Fibroblast of the aortic adventitia (primary cell): Measurements from ENCODE around the gene YPEL2. TPM values are rescaled to one million over a fixed set of nuclear protein-coding genes. Genes with fewer than 3 reads are reported as not detected.
"Not testable (repeated sequence)": the region's sequence is repeated elsewhere in the genome, so short reads cannot be mapped to it uniquely, and the experiment has no call there.

Source experiments
- DNase-seq: peaks from one replicate; pipeline ENCODE4 v3.0.0-alpha.2; 2010; ENCODE audit warnings: low read depth
- H3K4me3 ChIP-seq: 2 replicates; pipeline ENCODE4 v1.5.1; 2011; ENCODE audit warnings: low read depth, mild to moderate bottlenecking, control low read depth, low read length, moderate library complexity
- total RNA-seq: library from RNA; depleted of rRNA; stranded (reverse); fragments of >200 nt; gene quantifications from 2 replicates; pipeline ENCODE4 v1.2.3, GENCODE V29; 2012; ENCODE audit warnings: low replicate concordance
- TF ChIP-seq, protein P1 (sequence below): IDR thresholded peaks from 2 replicates; pipeline ENCODE4 v1.5.1; 2011; ENCODE audit warnings: mild to moderate bottlenecking, low read length, control low read depth, inconsistent platforms; ENCODE audit not compliant: insufficient read depth

The YPEL2 gene
- total RNA-seq, 1 donor: 10.8 TPM

- peak; percentile 70 for DNase-seq
- no peak overlapping the region for H3K4me3 ChIP-seq
- TF ChIP-seq, protein P1, sequence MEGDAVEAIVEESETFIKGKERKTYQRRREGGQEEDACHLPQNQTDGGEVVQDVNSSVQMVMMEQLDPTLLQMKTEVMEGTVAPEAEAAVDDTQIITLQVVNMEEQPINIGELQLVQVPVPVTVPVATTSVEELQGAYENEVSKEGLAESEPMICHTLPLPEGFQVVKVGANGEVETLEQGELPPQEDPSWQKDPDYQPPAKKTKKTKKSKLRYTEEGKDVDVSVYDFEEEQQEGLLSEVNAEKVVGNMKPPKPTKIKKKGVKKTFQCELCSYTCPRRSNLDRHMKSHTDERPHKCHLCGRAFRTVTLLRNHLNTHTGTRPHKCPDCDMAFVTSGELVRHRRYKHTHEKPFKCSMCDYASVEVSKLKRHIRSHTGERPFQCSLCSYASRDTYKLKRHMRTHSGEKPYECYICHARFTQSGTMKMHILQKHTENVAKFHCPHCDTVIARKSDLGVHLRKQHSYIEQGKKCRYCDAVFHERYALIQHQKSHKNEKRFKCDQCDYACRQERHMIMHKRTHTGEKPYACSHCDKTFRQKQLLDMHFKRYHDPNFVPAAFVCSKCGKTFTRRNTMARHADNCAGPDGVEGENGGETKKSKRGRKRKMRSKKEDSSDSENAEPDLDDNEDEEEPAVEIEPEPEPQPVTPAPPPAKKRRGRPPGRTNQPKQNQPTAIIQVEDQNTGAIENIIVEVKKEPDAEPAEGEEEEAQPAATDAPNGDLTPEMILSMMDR: peak; percentile 76
These were observed 20.4 kb upstream of the YPEL2 start for GRCh38 chr17:59311051-59311468.

DNA sequence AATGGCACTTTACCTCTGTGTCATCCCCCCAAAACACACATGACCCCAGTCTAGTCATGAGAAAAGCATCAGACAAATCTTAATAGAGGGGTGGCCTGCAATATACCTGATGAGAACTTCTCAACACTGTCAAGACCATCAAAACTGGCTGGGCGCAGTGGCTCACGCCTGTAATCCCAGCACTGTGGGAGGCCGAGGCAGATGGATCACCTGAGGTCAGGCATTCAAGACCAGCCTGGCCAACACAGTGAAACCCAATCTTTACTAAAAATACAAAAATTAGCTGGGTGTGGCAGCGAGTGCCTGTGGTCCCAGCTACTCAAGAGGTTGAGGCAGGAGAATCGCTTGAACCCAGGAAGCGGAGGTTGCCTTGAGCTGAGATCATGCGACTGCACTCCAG lies 19.9 kb upstream of the YPEL2 start:
- not testable (repeated sequence) for H3K4me3 ChIP-seq, DNase-seq

DNA sequence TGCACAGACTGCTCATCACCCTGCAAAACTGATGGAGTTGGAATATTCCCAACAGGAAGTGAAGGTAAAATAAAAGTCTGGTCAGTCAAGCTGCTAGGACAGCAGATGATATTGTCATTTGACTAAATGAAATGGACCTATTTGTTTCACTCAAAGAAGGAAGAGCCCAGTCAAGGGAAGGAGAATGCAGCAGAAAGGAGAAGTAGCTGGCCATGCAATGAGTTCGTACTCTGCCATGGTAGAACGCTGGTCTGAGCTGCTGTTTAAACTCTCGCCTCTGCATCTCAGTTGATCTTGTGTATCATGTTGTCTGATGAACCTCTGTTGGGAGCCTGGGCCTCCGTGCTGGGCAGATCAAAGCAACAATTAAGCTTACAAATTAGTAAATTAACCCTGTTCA lies 15.6 kb upstream of the YPEL2 start:
- H3K4me3 ChIP-seq: no peak overlapping the region
- DNase-seq: no peak
- TF ChIP-seq, protein P1: no peak

DNA sequence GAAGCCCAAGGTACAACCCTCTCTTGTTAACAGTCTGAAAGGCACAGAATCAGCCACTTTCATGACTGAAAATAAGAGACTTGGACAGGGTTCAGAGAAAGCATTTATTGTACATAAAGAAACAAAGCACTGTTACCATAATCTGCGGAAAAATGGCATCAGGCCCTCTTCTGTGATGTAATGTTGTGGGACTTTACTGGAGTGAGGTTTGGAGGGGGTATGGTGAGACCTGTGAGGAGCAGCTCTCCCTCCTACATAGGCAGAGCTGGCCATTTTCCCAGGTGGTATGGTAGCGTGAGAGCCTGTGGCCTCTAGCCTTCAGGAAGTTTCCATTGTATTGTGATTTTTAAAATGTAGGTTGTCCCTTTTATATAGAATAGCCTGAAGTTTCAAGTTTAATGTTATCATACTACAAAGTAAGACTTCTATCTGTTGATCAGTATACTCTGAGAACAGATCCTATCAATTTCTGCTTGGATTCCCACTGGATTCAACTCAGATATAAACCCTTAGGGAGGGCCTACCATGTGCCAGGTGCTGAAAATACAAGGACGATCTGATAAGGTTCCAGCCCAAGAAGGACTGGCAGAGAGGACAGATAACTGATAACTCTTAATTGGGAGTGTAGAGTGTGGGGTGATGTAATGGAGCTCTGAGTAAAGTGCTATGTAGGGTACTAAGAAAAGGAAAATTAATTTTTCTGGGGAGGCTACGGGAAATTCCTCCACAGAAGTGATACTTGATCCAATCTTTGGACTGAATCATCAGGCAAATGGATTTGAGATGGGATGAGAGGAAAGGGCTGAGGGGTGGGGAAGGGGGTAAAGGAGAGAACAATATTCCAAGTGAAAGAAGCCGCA lies 4.1 kb upstream of the YPEL2 start:
- DNase-seq: no peak
- TF ChIP-seq, protein P1: no peak
- H3K4me3 ChIP-seq: no peak overlapping the region

GRCh38 chr17:59327981-59328290 lies 3.5 kb upstream of the YPEL2 start:
- no peak overlapping the region for H3K4me3 ChIP-seq
- TF ChIP-seq, protein P1: no peak
- DNase-seq: no peak

GRCh38 chr17:59328601-59329000 lies 2.9 kb upstream of the YPEL2 start:
- no peak for DNase-seq
- TF ChIP-seq, protein P1: no peak
- H3K4me3 ChIP-seq: no peak overlapping the region

GRCh38 chr17:59329176-59330052 lies 2.0 kb upstream of the YPEL2 start:
- TF ChIP-seq, protein P1: peak; percentile 93
- peak; percentile 89 for DNase-seq
- H3K4me3 ChIP-seq: no peak overlapping the region
